ENCODE data around the gene ADAMTS13.

ADAMTS13 gene

GRCh38 chr9:133468777-133469421 lies 46.7 kb downstream of the ADAMTS13 start:
- no peak for DNase-seq (ENCODE audit: low read depth)
- TF ChIP-seq CTCF (IDR thresholded peaks at IDR 0.05; ENCODE audit: control insufficient read depth, insufficient read depth, low read depth, low read length, missing control alignments): no peak
- H3K4me3 ChIP-seq (ENCODE audit: control insufficient read depth, low read depth, low read length): no peak overlapping the region

- H3K4me3 ChIP-seq (ENCODE audit: control insufficient read depth, low read depth, low read length): no peak overlapping the region
- DNase-seq (ENCODE audit: low read depth): no peak
- no peak for TF ChIP-seq CTCF (IDR thresholded peaks at IDR 0.05; ENCODE audit: control insufficient read depth, insufficient read depth, low read depth, low read length, missing control alignments)
These were observed 48.3 kb downstream of the ADAMTS13 start for GRCh38 chr9:133470427-133470924.

GRCh38 chr9:133470988-133471387 lies 48.8 kb downstream of the ADAMTS13 start:
- DNase-seq (ENCODE audit: low read depth): no peak
- TF ChIP-seq CTCF (IDR thresholded peaks at IDR 0.05; ENCODE audit: control insufficient read depth, insufficient read depth, low read depth, low read length, missing control alignments): no peak
- no peak overlapping the region for H3K4me3 ChIP-seq (ENCODE audit: control insufficient read depth, low read depth, low read length)

GRCh38 chr9:133471551-133472276 lies 49.5 kb downstream of the ADAMTS13 start:
- no peak for TF ChIP-seq CTCF (IDR thresholded peaks at IDR 0.05; ENCODE audit: control insufficient read depth, insufficient read depth, low read depth, low read length, missing control alignments)
- no peak for DNase-seq (ENCODE audit: low read depth)
- H3K4me3 ChIP-seq (ENCODE audit: control insufficient read depth, low read depth, low read length): no peak overlapping the region

GRCh38 chr9:133472277-133472645 lies 50.1 kb downstream of the ADAMTS13 start:
- no peak for DNase-seq (ENCODE audit: low read depth)
- H3K4me3 ChIP-seq (ENCODE audit: control insufficient read depth, low read depth, low read length): no peak overlapping the region
- no peak for TF ChIP-seq CTCF (IDR thresholded peaks at IDR 0.05; ENCODE audit: control insufficient read depth, insufficient read depth, low read depth, low read length, missing control alignments)

- no peak for DNase-seq (ENCODE audit: low read depth)
- no peak overlapping the region for H3K4me3 ChIP-seq (ENCODE audit: control insufficient read depth, low read depth, low read length)
- TF ChIP-seq CTCF (IDR thresholded peaks at IDR 0.05; ENCODE audit: control insufficient read depth, insufficient read depth, low read depth, low read length, missing control alignments): no peak
These were observed 50.7 kb downstream of the ADAMTS13 start for GRCh38 chr9:133472753-133473378.
